ENCODE data around the gene UQCC3. TPM values are rescaled to one million over a fixed set of nuclear protein-coding genes. Genes with fewer than 3 reads are reported as not detected.
"Not testable (repeated sequence)": the region's sequence is repeated elsewhere in the genome, so short reads cannot be mapped to it uniquely, and the experiment has no call there.

UQCC3 gene
- total and polyA plus RNA-seq, 4 donors, result 8.6 to 20.1 (median 9.5) TPM

- Histone ChIP-seq H3K9ac (ENCODE audit: insufficient read depth in 1 of 2, low read length in 2 of 2) (no peak overlapping the region), H3K27me3 (ENCODE audit: control insufficient read depth in 3 of 3, insufficient read depth in 3 of 3, low read length in 2 of 3) (peaks cover 0 to 13% (median 9%) of the 10 kb centered on the region in 3 donors), H3K27ac (ENCODE audit: low read depth in 1 of 2, low read length in 1 of 2) (no peak overlapping the region), H3K4me3 (no peak overlapping the region), H3K36me3 (ENCODE audit: control insufficient read depth in 4 of 4, insufficient read depth in 4 of 4, low read length in 4 of 4) (peaks cover 4 to 25% (median 16%) of the 10 kb centered on the region in 4 donors), H3K9me3 (ENCODE audit: control insufficient read depth in 4 of 4, insufficient read depth in 3 of 4, low read length in 3 of 4) (peaks cover 0 to 2% (median 0%) of the 10 kb centered on the region in 4 donors), H3K4me1 (ENCODE audit: control insufficient read depth in 5 of 5, insufficient read depth in 5 of 5, low read length in 5 of 5) (peaks cover 0 to 3% (median 0%) of the 10 kb centered on the region in 5 donors)
- 31 to 35% methylated on average over 71 to 74 of the region's 74 CpGs for WGBS, 2 donors
- ATAC-seq (ENCODE audit: insufficient read depth, low FRiP score) (peak; percentile 4), DNase-seq (peak in 1 of 3 donors; percentile 40)
- TF ChIP-seq CTCF (IDR thresholded peaks at IDR 0.05; ENCODE audit: control extremely low read depth, extremely low read depth), result no peak
Observed at GRCh38 chr11:62687508-62688396, 16.3 kb downstream of the UQCC3 start.

- ATAC-seq (ENCODE audit: insufficient read depth, low FRiP score) (no peak), DNase-seq (no peak)
- TF ChIP-seq CTCF (IDR thresholded peaks at IDR 0.05; ENCODE audit: control extremely low read depth, extremely low read depth), result no peak
- WGBS, 2 donors, result 59 to 67% methylated on average over 1 of the region's 1 CpG
- Histone ChIP-seq H3K9me3 (ENCODE audit: control insufficient read depth in 4 of 4, insufficient read depth in 3 of 4, low read length in 3 of 4) (peaks cover 0 to 2% (median 0%) of the 10 kb centered on the region in 4 donors), H3K4me3 (no peak overlapping the region), H3K27ac (ENCODE audit: low read depth in 1 of 2, low read length in 1 of 2) (no peak overlapping the region), H3K27me3 (ENCODE audit: control insufficient read depth in 3 of 3, insufficient read depth in 3 of 3, low read length in 2 of 3) (peaks cover 0 to 13% (median 9%) of the 10 kb centered on the region in 3 donors), H3K36me3 (ENCODE audit: control insufficient read depth in 4 of 4, insufficient read depth in 4 of 4, low read length in 4 of 4) (peaks cover 4 to 30% (median 21%) of the 10 kb centered on the region in 4 donors), H3K4me1 (ENCODE audit: control insufficient read depth in 5 of 5, insufficient read depth in 5 of 5, low read length in 5 of 5) (peaks cover 0 to 3% (median 0%) of the 10 kb centered on the region in 5 donors), H3K9ac (ENCODE audit: insufficient read depth in 1 of 2, low read length in 2 of 2) (no peak overlapping the region)
Observed at GRCh38 chr11:62688491-62688890, 17.0 kb downstream of the UQCC3 start.

- Histone ChIP-seq H3K9me3 (ENCODE audit: control insufficient read depth in 4 of 4, insufficient read depth in 3 of 4, low read length in 3 of 4) (peaks cover 0 to 2% (median 0%) of the 10 kb centered on the region in 4 donors), H3K27me3 (ENCODE audit: control insufficient read depth in 3 of 3, insufficient read depth in 3 of 3, low read length in 2 of 3) (peaks cover 0 to 13% (median 9%) of the 10 kb centered on the region in 3 donors), H3K9ac (ENCODE audit: insufficient read depth in 1 of 2, low read length in 2 of 2) (no peak within 1 kb of the TSS), H3K27ac (ENCODE audit: low read depth in 1 of 2, low read length in 1 of 2) (no peak within 1 kb of the TSS), H3K36me3 (ENCODE audit: control insufficient read depth in 4 of 4, insufficient read depth in 4 of 4, low read length in 4 of 4) (peaks cover 4 to 30% (median 26%) of the 10 kb centered on the region in 4 donors), H3K4me1 (ENCODE audit: control insufficient read depth in 5 of 5, insufficient read depth in 5 of 5, low read length in 5 of 5) (peaks cover 0 to 4% (median 0%) of the 10 kb centered on the region in 5 donors), H3K4me3 (no peak within 1 kb of the TSS)
- TF ChIP-seq CTCF (IDR thresholded peaks at IDR 0.05; ENCODE audit: control extremely low read depth, extremely low read depth), result no peak
- peak; percentile 39 for ATAC-seq (ENCODE audit: insufficient read depth, low FRiP score)
- peak in 1 of 3 donors; percentile 19 for DNase-seq
- WGBS, 2 donors, result 72 to 83% methylated on average over 11 of the region's 11 CpGs
Observed at GRCh38 chr11:62689421-62690183, 18.1 kb downstream of the UQCC3 start, which contains the start of gene LRRN4CL. Gene LRRN4CL, minus strand, starts transcription at chr11:62689530. Its CDS starts 1,022 bp downstream, at chr11:62688508.

- H3K4me3 ChIP-seq; H3K4me1 ChIP-seq (ENCODE audit: control insufficient read depth in 5 of 5, insufficient read depth in 5 of 5, low read length in 5 of 5); H3K9ac ChIP-seq (ENCODE audit: insufficient read depth in 1 of 2, low read length in 2 of 2); DNase-seq; H3K27ac ChIP-seq (ENCODE audit: low read depth in 1 of 2, low read length in 1 of 2); H3K9me3 ChIP-seq (ENCODE audit: control insufficient read depth in 4 of 4, insufficient read depth in 3 of 4, low read length in 3 of 4); H3K27me3 ChIP-seq (ENCODE audit: control insufficient read depth in 3 of 3, insufficient read depth in 3 of 3, low read length in 2 of 3); ATAC-seq (ENCODE audit: insufficient read depth, low FRiP score): not testable (repeated sequence)
- 71 to 72% methylated on average over 4 of the region's 4 CpGs for WGBS, 2 donors
- peaks cover 4 to 30% (median 29%) of the 10 kb centered on the region in 4 donors for H3K36me3 ChIP-seq (ENCODE audit: control insufficient read depth in 4 of 4, insufficient read depth in 4 of 4, low read length in 4 of 4)
Observed at GRCh38 chr11:62693624-62694023, 22.2 kb downstream of the UQCC3 start.
